Neuronal stem cell (in vitro differentiated cells): ENCODE data around the gene SSBP1. TPM values are rescaled to one million over a fixed set of nuclear protein-coding genes. Genes with fewer than 3 reads are reported as not detected.
"Not testable (repeated sequence)": the region's sequence is repeated elsewhere in the genome, so short reads cannot be mapped to it uniquely, and the experiment has no call there.

Experiments used
- DNase-seq: peaks from one replicate; pipeline ENCODE4 v3.0.0-alpha.2; 2013; ENCODE audit warnings: low spot score
- H2AFZ ChIP-seq: one replicate; pipeline ENCODE4 v1.6.1; 2013; ENCODE audit warnings: mild to moderate bottlenecking, low read length, inconsistent platforms
- H2AK5ac ChIP-seq: 2 replicates; pipeline ENCODE4 v1.6.1; 2013; ENCODE audit warnings: low read depth, mild to moderate bottlenecking, inconsistent platforms, low read length, moderate library complexity, mixed read lengths
- H2BK120ac ChIP-seq: 2 replicates; pipeline ENCODE4 v1.6.1; 2013; ENCODE audit warnings: low read depth, mild to moderate bottlenecking, inconsistent platforms, low read length, moderate library complexity, mixed read lengths
- H2BK12ac ChIP-seq: one replicate; pipeline ENCODE4 v1.6.1; 2013; ENCODE audit warnings: low read length, inconsistent platforms
- H2BK15ac ChIP-seq: 2 replicates; pipeline ENCODE4 v1.6.1; 2013; ENCODE audit warnings: mild to moderate bottlenecking, low read length, inconsistent platforms, mixed read lengths
- H2BK5ac ChIP-seq: one replicate; pipeline ENCODE4 v1.6.1; 2013; ENCODE audit warnings: inconsistent platforms, mild to moderate bottlenecking, low read length, moderate library complexity
- H3K14ac ChIP-seq: one replicate; pipeline ENCODE4 v1.6.1; 2013; ENCODE audit warnings: low read length, inconsistent platforms
- H3K18ac ChIP-seq: 2 replicates; pipeline ENCODE4 v1.6.1; 2013; ENCODE audit warnings: low read length, inconsistent platforms
- H3K23ac ChIP-seq: 2 replicates; pipeline ENCODE4 v1.6.1; 2013; ENCODE audit warnings: low read depth, mild to moderate bottlenecking, mixed read lengths, low read length, inconsistent platforms; ENCODE audit not compliant: poor library complexity
- H3K27ac ChIP-seq: replicated peaks from 3 replicates; pipeline ENCODE4 v1.5.1; 2013; ENCODE audit warnings: low read length, inconsistent platforms
- H3K27me3 ChIP-seq, 3 experiments: 2 replicates each; pipeline ENCODE4 v1.6.1; 2013; ENCODE audit warnings: low read length in 3 of 3, mild to moderate bottlenecking in 2 of 3, inconsistent platforms in 1 of 3, low read depth in 1 of 3, mixed read lengths in 1 of 3, moderate library complexity in 1 of 3; ENCODE audit not compliant: control insufficient read depth in 3 of 3, insufficient read depth in 3 of 3
- H3K36me3 ChIP-seq, 2 donors: replicated peaks in 1 of 2; 2 replicates each; pipeline ENCODE4 v1.6.1; 2013; ENCODE audit warnings: low read length in 2 of 2; ENCODE audit not compliant: control insufficient read depth in 2 of 2, insufficient read depth in 2 of 2
- H3K4ac ChIP-seq: 2 replicates; pipeline ENCODE4 v1.6.1; 2013; ENCODE audit warnings: inconsistent platforms, mild to moderate bottlenecking, low read length, moderate library complexity
- H3K4me1 ChIP-seq, 2 donors: 1 replicate in 1 of 2; 2 replicates in 1 of 2; pipeline ENCODE4 v1.6.1; 2013; ENCODE audit warnings: low read length in 2 of 2, low read depth in 1 of 2; ENCODE audit not compliant: control insufficient read depth in 2 of 2, insufficient read depth in 1 of 2
- H3K4me2 ChIP-seq: one replicate; pipeline ENCODE4 v1.6.1; 2013; ENCODE audit warnings: mild to moderate bottlenecking, low read length, inconsistent platforms; ENCODE audit not compliant: insufficient read depth, poor library complexity, severe bottlenecking
- H3K4me3 ChIP-seq, 2 donors: 2 replicates each; pipeline ENCODE4 v1.5.1; 2013; ENCODE audit warnings: low read length in 2 of 2, mild to moderate bottlenecking in 2 of 2, inconsistent platforms in 1 of 2, moderate library complexity in 1 of 2
- H3K79me1 ChIP-seq: one replicate; pipeline ENCODE4 v1.6.1; 2013; ENCODE audit warnings: low read depth, mild to moderate bottlenecking, inconsistent platforms, low read length, moderate library complexity
- H3K9ac ChIP-seq: one replicate; pipeline ENCODE4 v1.6.1; 2013; ENCODE audit warnings: mild to moderate bottlenecking, low read depth, low read length, inconsistent platforms; ENCODE audit not compliant: poor library complexity
- H3K9me3 ChIP-seq, 2 donors: replicated peaks in 1 of 2; 2 replicates each; pipeline versions ENCODE3 to v1.6.1; 2013; ENCODE audit warnings: low read length in 2 of 2, mild to moderate bottlenecking in 2 of 2, inconsistent platforms in 1 of 2, low read depth in 1 of 2, mixed read lengths in 1 of 2, moderate library complexity in 1 of 2; ENCODE audit not compliant: control insufficient read depth in 2 of 2, insufficient read depth in 1 of 2
- H4K8ac ChIP-seq: one replicate; pipeline ENCODE4 v1.6.1; 2013; ENCODE audit warnings: low read depth, mild to moderate bottlenecking, inconsistent platforms, low read length, moderate library complexity
- H4K91ac ChIP-seq: one replicate; pipeline ENCODE4 v1.6.1; 2013; ENCODE audit warnings: low read length, low read depth, mild to moderate bottlenecking, inconsistent platforms; ENCODE audit not compliant: poor library complexity
- WGBS, 2 donors: extraction: QIAGEN DNeasy Blood & Tissue Kit; methylation state at CpG; one replicate each; pipeline ENCODE4 v1.1.7; 2013; ENCODE audit warnings: missing lambda C conversion rate in 2 of 2, mixed read lengths in 1 of 2; ENCODE audit not compliant: insufficient read length in 2 of 2, insufficient replicate concordance in 1 of 2; ENCODE audit errors: extremely low coverage in 2 of 2; 5-methylcytosine and 5-hydroxymethylcytosine counted together
- polyA plus RNA-seq, 2 experiments: library from polyadenylated mRNA; stranded (reverse); fragments of 200-250 nt; gene quantifications; one replicate each; pipeline ENCODE4 v1.2.3, GENCODE V29; 2013

The SSBP1 gene, protein sequence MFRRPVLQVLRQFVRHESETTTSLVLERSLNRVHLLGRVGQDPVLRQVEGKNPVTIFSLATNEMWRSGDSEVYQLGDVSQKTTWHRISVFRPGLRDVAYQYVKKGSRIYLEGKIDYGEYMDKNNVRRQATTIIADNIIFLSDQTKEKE
- polyA plus RNA-seq (2013, experiment 1 of 2) = 273 TPM
- polyA plus RNA-seq (2013, experiment 2 of 2) = 267 TPM

DNA sequence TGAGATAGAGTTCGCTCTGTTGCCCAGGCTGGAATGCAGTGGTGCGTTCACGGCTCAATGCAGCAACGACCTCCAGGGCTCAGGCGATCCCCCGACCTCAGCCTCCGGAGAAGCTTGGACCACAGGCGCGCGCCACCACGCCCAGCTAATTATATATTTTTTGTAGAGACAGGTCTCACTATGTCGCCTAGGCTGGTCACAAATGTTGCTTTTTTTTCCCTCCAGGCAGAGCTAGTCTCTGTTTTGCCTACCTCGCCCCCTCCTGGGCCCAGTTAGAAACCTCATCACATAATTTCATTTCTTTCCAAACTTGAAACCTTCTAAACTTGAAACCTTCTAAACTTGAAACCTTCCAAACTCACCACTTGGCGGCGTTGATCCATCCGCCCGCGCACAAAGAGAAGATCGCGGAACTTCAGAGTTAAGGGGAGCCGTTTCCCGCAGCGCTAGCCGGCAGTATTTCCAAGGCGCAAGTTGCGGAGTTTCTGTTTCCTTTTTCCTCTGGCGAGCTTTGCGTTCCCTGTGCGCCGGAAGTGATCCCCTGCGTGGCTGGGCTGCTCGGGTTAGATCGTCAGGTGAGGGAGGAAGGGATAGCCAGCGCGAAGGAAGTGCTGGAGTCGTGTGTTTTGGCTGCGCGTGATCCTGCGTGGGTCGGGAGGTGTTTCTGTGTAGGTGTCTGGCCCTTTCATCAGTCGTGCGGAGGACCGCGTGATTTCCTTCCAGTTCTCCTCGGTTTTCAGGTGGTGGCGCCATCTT lies at the start of gene SSBP1:
Gene SSBP1, plus strand, starts transcription at position 523 of the 756 bp plus-strand sequence. CDS start 809 bp downstream, outside the sequence.
- Histone ChIP-seq H2AFZ (peak within 1 kb of the TSS; percentile 87), H3K4ac (no peak within 1 kb of the TSS), H4K8ac (no peak within 1 kb of the TSS), H2BK120ac (no peak within 1 kb of the TSS), H3K14ac (peak within 1 kb of the TSS; percentile 51), H3K4me2 (peak within 1 kb of the TSS; percentile 41), H3K23ac (peak within 1 kb of the TSS; percentile 99), H3K9me3 (no peaks in the 10 kb centered on the region), H3K9ac (peak within 1 kb of the TSS; percentile 94), H3K79me1 (peaks cover 4% of the 10 kb centered on the region), H2AK5ac (no peak within 1 kb of the TSS), H3K18ac (peak within 1 kb of the TSS; percentile 97), H3K27me3 (peaks cover 0 to 2% (median 0%) of the 10 kb centered on the region in 3 experiments), H2BK15ac (peak within 1 kb of the TSS; percentile 56), H2BK5ac (no peak within 1 kb of the TSS), H3K4me3 (peak within 1 kb of the TSS; percentile 78 to 94), H4K91ac (no peak within 1 kb of the TSS), H3K36me3 (peaks cover 14 to 40% of the 10 kb centered on the region in 2 donors), H3K27ac (peak within 1 kb of the TSS; percentile 10), H2BK12ac (no peak within 1 kb of the TSS), H3K4me1 (peaks cover 3 to 7% of the 10 kb centered on the region in 2 donors)
- no CpG with 5 or more reads among the region's 46 CpGs for WGBS, 2 donors
- peak; percentile 87 for DNase-seq

DNA sequence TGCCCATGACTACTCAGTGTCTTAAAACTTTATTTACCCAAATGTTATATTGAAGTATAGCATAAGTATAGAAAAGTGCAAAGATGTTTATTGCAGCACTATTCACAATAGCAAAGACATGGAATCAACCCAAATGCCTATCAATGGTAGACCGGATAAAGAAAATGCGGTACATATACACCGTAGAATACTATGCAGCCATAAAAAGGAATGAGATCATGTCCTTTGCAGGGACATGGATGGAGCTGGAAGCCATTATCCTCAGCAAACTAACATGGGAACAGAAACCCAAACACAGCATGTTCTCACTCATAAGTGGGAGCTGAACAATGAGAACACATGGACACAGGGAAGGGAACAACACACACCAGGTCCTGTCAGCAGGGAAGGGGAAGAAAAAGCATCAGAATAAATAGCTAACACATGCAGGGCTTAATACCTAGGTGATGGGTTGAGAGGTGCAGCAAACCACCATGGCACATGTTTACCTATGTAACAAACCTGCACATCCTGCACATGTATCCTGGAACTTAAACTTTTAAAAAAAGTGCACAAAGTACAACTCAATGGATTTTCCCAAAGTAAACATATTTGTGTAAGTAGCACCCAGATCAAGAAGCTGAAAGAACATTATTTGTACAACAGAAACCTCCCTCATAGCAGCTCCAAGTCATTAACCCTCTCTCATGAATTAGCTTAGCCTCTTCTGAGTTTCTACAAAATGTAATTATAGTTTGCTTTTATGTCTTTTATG lies 48.9 kb upstream of the SSBP1 start:
- not testable (repeated sequence) for H2BK5ac ChIP-seq, H2BK12ac ChIP-seq, H4K91ac ChIP-seq, DNase-seq, H3K4ac ChIP-seq, H3K79me1 ChIP-seq, H2BK120ac ChIP-seq, H3K23ac ChIP-seq, H3K9me3 ChIP-seq, H3K18ac ChIP-seq, H2BK15ac ChIP-seq, H3K4me3 ChIP-seq, H2AFZ ChIP-seq, H3K27ac ChIP-seq, H3K14ac ChIP-seq, H3K4me2 ChIP-seq, H3K4me1 ChIP-seq, H4K8ac ChIP-seq, H3K27me3 ChIP-seq, H2AK5ac ChIP-seq, H3K9ac ChIP-seq
- peaks cover 3 to 23% of the 10 kb centered on the region in 2 donors for H3K36me3 ChIP-seq
- WGBS, 2 donors = no CpG with 5 or more reads among the region's 3 CpGs

DNA sequence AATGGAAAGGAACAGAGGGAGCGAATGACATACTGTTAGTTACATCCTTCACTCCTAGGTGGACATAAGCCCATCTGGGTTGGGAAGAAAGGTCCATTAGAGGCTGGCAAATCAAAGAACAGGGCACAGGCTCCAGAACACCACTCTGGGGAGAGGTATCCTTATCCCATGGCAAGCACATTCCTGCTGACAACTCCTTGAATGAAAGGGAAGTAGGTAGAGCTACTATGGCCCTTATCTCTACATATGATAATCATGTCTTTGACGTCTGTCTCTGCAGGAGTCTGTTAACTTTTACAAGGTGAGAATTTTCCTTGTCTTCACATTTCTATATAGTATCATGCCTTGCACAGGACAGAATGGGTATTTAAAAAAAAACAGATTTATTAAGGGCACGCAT lies 46.6 kb upstream of the SSBP1 start:
- no peak for DNase-seq
- no peak overlapping the region for H2BK12ac ChIP-seq
- no peak overlapping the region for H3K4me3 ChIP-seq
- no peak overlapping the region for H3K9ac ChIP-seq
- no peak overlapping the region for H2AFZ ChIP-seq
- no peak overlapping the region for H4K8ac ChIP-seq
- H3K14ac ChIP-seq = no peak overlapping the region
- H4K91ac ChIP-seq = no peak overlapping the region
- peaks cover 0 to 1% of the 10 kb centered on the region in 2 donors for H3K36me3 ChIP-seq
- peaks cover 1% of the 10 kb centered on the region for H3K79me1 ChIP-seq
- no peak overlapping the region for H3K27ac ChIP-seq
- H3K4me1 ChIP-seq = peaks cover 0 to 2% of the 10 kb centered on the region in 2 donors
- H3K9me3 ChIP-seq = no peaks in the 10 kb centered on the region
- WGBS, 2 donors = no CpG with 5 or more reads among the region's 3 CpGs
- no peak overlapping the region for H2AK5ac ChIP-seq
- H3K4me2 ChIP-seq = no peak overlapping the region
- no peak overlapping the region for H3K18ac ChIP-seq
- no peak overlapping the region for H2BK120ac ChIP-seq
- H2BK5ac ChIP-seq = no peak overlapping the region
- no peak overlapping the region for H2BK15ac ChIP-seq
- no peaks in the 10 kb centered on the region for H3K27me3 ChIP-seq
- no peak overlapping the region for H3K4ac ChIP-seq
- H3K23ac ChIP-seq = no peak overlapping the region

DNA sequence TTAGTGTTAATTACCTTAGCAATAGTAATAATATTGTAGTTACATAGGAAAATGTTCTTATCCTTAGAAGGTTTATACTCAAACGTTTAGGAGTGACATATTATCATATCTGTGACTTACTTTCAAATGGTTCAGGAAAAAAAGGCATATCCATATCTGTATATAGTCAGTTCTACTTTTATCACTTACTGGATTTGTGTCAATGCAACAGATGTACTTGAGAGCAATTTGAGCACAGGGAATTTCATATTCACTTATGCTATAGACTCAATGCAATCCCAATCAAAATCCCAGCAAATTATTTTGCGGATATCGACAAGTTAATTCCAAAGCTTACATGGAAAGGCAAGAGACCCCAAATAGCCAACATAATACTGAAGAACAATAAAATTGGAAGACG lies 46.2 kb upstream of the SSBP1 start:
- H3K14ac ChIP-seq = no peak overlapping the region
- H3K4ac ChIP-seq = no peak overlapping the region
- H2AK5ac ChIP-seq = no peak overlapping the region

More for the DNA sequence above, 46.2 kb upstream of the SSBP1 start:
- H2AFZ ChIP-seq = no peak overlapping the region
- H3K36me3 ChIP-seq = no peaks in the 10 kb centered on the region
- H2BK5ac ChIP-seq = no peak overlapping the region
- no peak overlapping the region for H3K4me3 ChIP-seq
- H3K4me2 ChIP-seq = no peak overlapping the region
- no peak for DNase-seq
- WGBS, 2 donors = no CpG with 5 or more reads among the region's 4 CpGs
- no peak overlapping the region for H4K8ac ChIP-seq
- H2BK120ac ChIP-seq = no peak overlapping the region
- H3K23ac ChIP-seq = no peak overlapping the region
- H3K9me3 ChIP-seq = no peaks in the 10 kb centered on the region
- H3K27ac ChIP-seq = no peak overlapping the region
- H3K9ac ChIP-seq = no peak overlapping the region
- no peak overlapping the region for H2BK15ac ChIP-seq
- no peak overlapping the region for H3K18ac ChIP-seq
- H4K91ac ChIP-seq = no peak overlapping the region
- H3K4me1 ChIP-seq = peaks cover 0 to 3% of the 10 kb centered on the region in 2 donors
- no peaks in the 10 kb centered on the region for H3K27me3 ChIP-seq
- peaks cover 1% of the 10 kb centered on the region for H3K79me1 ChIP-seq
- no peak overlapping the region for H2BK12ac ChIP-seq
